HEK293 (cell line): ENCODE data around the gene TMEM143.

ENCODE experiments used
- CTCF ChIA-PET: fragments of 350-600 bp; formaldehyde crosslinking; extraction: SDS; loops from one replicate; lab custom pipeline; 2021; ENCODE audit warnings: antibody characterized with exemption; lab: Yijun Ruan, JAX
- POLR2A ChIA-PET: fragments of 300-600 bp; formaldehyde crosslinking; extraction: SDS; loops from one replicate; lab custom pipeline; 2020; ENCODE audit warnings: antibody characterized with exemption, inconsistent platforms; lab: Yijun Ruan, JAX
- H3K27ac ChIP-seq: fragments of 200-500 bp; sonication (Bioruptor generic); 2 replicates; pipeline ENCODE4 v1.5.1; 2014; ENCODE audit warnings: low read depth, low read length, control low read depth, inconsistent platforms; ENCODE audit errors: extremely low read depth
- H3K36me3 ChIP-seq, 2 experiments: fragments of 200-500 bp in 1 of 2; sonication (Bioruptor generic) in 1 of 2; 1 replicate in 1 of 2; 2 replicates in 1 of 2; pipeline ENCODE4 v1.5.1; 2014 to 2017; ENCODE audit warnings: inconsistent platforms in 2 of 2, low read length in 2 of 2; ENCODE audit not compliant: control insufficient read depth in 2 of 2, insufficient read depth in 1 of 2
- H3K4me1 ChIP-seq: fragments of 200-500 bp; sonication (Bioruptor generic); 2 replicates; pipeline ENCODE4 v1.5.1; 2014; ENCODE audit warnings: mild to moderate bottlenecking, low read length, inconsistent platforms; ENCODE audit not compliant: control insufficient read depth, insufficient read depth
- H3K4me3 ChIP-seq: 2 replicates; pipeline ENCODE4 v1.5.1; 2011; ENCODE audit warnings: low read depth, mild to moderate bottlenecking, control low read depth, low read length, moderate library complexity
- H3K9me3 ChIP-seq: fragments of 200-500 bp; sonication (Bioruptor generic); 2 replicates; pipeline ENCODE4 v1.5.1; 2014; ENCODE audit warnings: low read depth, low read length, inconsistent platforms; ENCODE audit not compliant: control insufficient read depth, insufficient read depth
- FEZF1 ChIP-seq: fragments of 450-650 bp; formaldehyde crosslinking; IDR thresholded peaks from 2 replicates; pipeline ENCODE4 v1.5.1; 2016; ENCODE audit warnings: missing biosample characterization, missing genetic modification characterization
- REPIN1 ChIP-seq: fragments of 450-650 bp; formaldehyde crosslinking; IDR thresholded peaks from 2 replicates; pipeline ENCODE4 v1.5.1; 2017; ENCODE audit warnings: missing biosample characterization, missing genetic modification characterization, low read depth
- TCF7L2 ChIP-seq: IDR thresholded peaks from 2 replicates; pipeline ENCODE4 v1.6.1; 2011; ENCODE audit warnings: low read depth, mild to moderate bottlenecking, inconsistent platforms, low read length, moderate library complexity, borderline replicate concordance
- TSHZ1 ChIP-seq: fragments of 450-650 bp; formaldehyde crosslinking; IDR thresholded peaks from 2 replicates; pipeline ENCODE4 v1.5.1; 2016; ENCODE audit warnings: missing biosample characterization, missing genetic modification characterization, borderline replicate concordance
- ZFP69B ChIP-seq: fragments of 450-650 bp; formaldehyde crosslinking; IDR thresholded peaks from 2 replicates; pipeline ENCODE4 v1.5.1; 2016; ENCODE audit warnings: missing biosample characterization, missing genetic modification characterization
- ZNF138 ChIP-seq: fragments of 450-650 bp; formaldehyde crosslinking; IDR thresholded peaks from 2 replicates; pipeline ENCODE4 v1.5.1; 2016; ENCODE audit warnings: missing biosample characterization, missing genetic modification characterization, borderline replicate concordance
- ZNF16 ChIP-seq: fragments of 450-650 bp; formaldehyde crosslinking; IDR thresholded peaks from 2 replicates; pipeline ENCODE4 v1.5.1; 2016; ENCODE audit warnings: low read depth, missing biosample characterization, missing genetic modification characterization
- ZNF202 ChIP-seq: fragments of 450-650 bp; formaldehyde crosslinking; IDR thresholded peaks from 2 replicates; pipeline ENCODE4 v1.5.1; 2016; ENCODE audit warnings: missing biosample characterization, missing genetic modification characterization, borderline replicate concordance
- ZNF221 ChIP-seq: fragments of 450-650 bp; formaldehyde crosslinking; IDR thresholded peaks from 2 replicates; pipeline ENCODE4 v1.5.1; 2017; ENCODE audit warnings: missing biosample characterization, missing genetic modification characterization, borderline replicate concordance
- ZNF24 ChIP-seq: fragments of 450-650 bp; formaldehyde crosslinking; IDR thresholded peaks from 2 replicates; pipeline ENCODE4 v1.5.1; 2016; ENCODE audit warnings: missing biosample characterization, missing genetic modification characterization
- ZNF274 ChIP-seq, 2 experiments: fragments of 200-500 bp in 1 of 2; fragments of 450-650 bp in 1 of 2; sonication (Bioruptor generic) in 1 of 2; formaldehyde crosslinking in 1 of 2; IDR thresholded peaks; 2 replicates each; pipeline versions ENCODE4 v1.5.1 to v1.6.1; 2014 to 2016; ENCODE audit warnings: borderline replicate concordance in 1 of 2, inconsistent platforms in 1 of 2, low read length in 1 of 2, missing biosample characterization in 1 of 2, missing genetic modification characterization in 1 of 2
- ZNF302 ChIP-seq: fragments of 450-650 bp; formaldehyde crosslinking; IDR thresholded peaks from 2 replicates; pipeline ENCODE4 v1.5.1; 2016; ENCODE audit warnings: missing biosample characterization, missing genetic modification characterization, low read depth
- ZNF350 ChIP-seq: fragments of 450-650 bp; formaldehyde crosslinking; IDR thresholded peaks from 2 replicates; pipeline ENCODE4 v1.5.0; 2017; ENCODE audit warnings: missing biosample characterization, mild to moderate bottlenecking, missing genetic modification characterization
- ZNF354C ChIP-seq: fragments of 450-650 bp; formaldehyde crosslinking; IDR thresholded peaks from 2 replicates; pipeline ENCODE4 v1.5.1; 2016; ENCODE audit warnings: missing biosample characterization, missing genetic modification characterization, low read depth, borderline replicate concordance
- ZNF501 ChIP-seq: fragments of 450-650 bp; formaldehyde crosslinking; IDR thresholded peaks from 2 replicates; pipeline ENCODE4 v1.5.1; 2016; ENCODE audit warnings: missing biosample characterization, missing genetic modification characterization
- ZNF561 ChIP-seq: fragments of 450-650 bp; IDR thresholded peaks from 2 replicates; pipeline ENCODE4 v1.5.1; 2018; ENCODE audit warnings: missing biosample characterization, missing genetic modification characterization, borderline replicate concordance
- ZNF658 ChIP-seq: fragments of 450-650 bp; formaldehyde crosslinking; IDR thresholded peaks from 2 replicates; pipeline ENCODE4; 2016; ENCODE audit warnings: missing biosample characterization, missing genetic modification characterization
- ZNF677 ChIP-seq: fragments of 450-650 bp; IDR thresholded peaks from 2 replicates; pipeline ENCODE4 v1.5.0; 2018; ENCODE audit warnings: missing biosample characterization, mild to moderate bottlenecking, missing genetic modification characterization, moderate library complexity
- ZNF747 ChIP-seq: fragments of 450-650 bp; formaldehyde crosslinking; IDR thresholded peaks from 2 replicates; pipeline ENCODE4 v1.5.1; 2016; ENCODE audit warnings: missing biosample characterization, missing genetic modification characterization
- ZSCAN23 ChIP-seq: fragments of 450-650 bp; formaldehyde crosslinking; IDR thresholded peaks from 2 replicates; pipeline ENCODE4 v1.5.1; 2016; ENCODE audit warnings: missing biosample characterization, missing genetic modification characterization
- TF ChIP-seq, protein P1 (sequence below): fragments of 450-650 bp; formaldehyde crosslinking; IDR thresholded peaks from 2 replicates; pipeline ENCODE4 v1.5.1; 2016; ENCODE audit warnings: missing biosample characterization, missing genetic modification characterization
- TF ChIP-seq, protein P2 (sequence below): fragments of 450-650 bp; formaldehyde crosslinking; IDR thresholded peaks from 2 replicates; pipeline ENCODE4 v1.5.1; 2016; ENCODE audit warnings: missing biosample characterization, missing genetic modification characterization, low read depth

Gene TMEM143

GRCh38 chr19:48405850-48406249 is 42.1 kb upstream of the TMEM143 start:
- H3K4me1 ChIP-seq = no peaks in the 10 kb centered on the region
- ChIA-PET POLR2A (no interaction called here), CTCF (interaction anchor here (0.6 to 7.0 kb wide), 3 partner anchors 9 to 23 kb away, joined by 3 to 69 read pairs (median 4); partner anchors contain the start of gene KDELR1)
- H3K9me3 ChIP-seq = no peaks in the 10 kb centered on the region
- TF ChIP-seq, protein P1, sequence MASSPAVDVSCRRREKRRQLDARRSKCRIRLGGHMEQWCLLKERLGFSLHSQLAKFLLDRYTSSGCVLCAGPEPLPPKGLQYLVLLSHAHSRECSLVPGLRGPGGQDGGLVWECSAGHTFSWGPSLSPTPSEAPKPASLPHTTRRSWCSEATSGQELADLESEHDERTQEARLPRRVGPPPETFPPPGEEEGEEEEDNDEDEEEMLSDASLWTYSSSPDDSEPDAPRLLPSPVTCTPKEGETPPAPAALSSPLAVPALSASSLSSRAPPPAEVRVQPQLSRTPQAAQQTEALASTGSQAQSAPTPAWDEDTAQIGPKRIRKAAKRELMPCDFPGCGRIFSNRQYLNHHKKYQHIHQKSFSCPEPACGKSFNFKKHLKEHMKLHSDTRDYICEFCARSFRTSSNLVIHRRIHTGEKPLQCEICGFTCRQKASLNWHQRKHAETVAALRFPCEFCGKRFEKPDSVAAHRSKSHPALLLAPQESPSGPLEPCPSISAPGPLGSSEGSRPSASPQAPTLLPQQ (tag by site-specific recombination) = no peak
- no peak for TF ChIP-seq ZNF221 (tag by site-specific recombination)
- no peak for TF ChIP-seq ZNF350 (tag by site-specific recombination)
- TF ChIP-seq ZNF202 (tag by site-specific recombination) = no peak
- no peak for TF ChIP-seq ZNF138 (tag by site-specific recombination)
- no peak for TF ChIP-seq ZNF561 (tag by site-specific recombination)
- TF ChIP-seq, protein P2, sequence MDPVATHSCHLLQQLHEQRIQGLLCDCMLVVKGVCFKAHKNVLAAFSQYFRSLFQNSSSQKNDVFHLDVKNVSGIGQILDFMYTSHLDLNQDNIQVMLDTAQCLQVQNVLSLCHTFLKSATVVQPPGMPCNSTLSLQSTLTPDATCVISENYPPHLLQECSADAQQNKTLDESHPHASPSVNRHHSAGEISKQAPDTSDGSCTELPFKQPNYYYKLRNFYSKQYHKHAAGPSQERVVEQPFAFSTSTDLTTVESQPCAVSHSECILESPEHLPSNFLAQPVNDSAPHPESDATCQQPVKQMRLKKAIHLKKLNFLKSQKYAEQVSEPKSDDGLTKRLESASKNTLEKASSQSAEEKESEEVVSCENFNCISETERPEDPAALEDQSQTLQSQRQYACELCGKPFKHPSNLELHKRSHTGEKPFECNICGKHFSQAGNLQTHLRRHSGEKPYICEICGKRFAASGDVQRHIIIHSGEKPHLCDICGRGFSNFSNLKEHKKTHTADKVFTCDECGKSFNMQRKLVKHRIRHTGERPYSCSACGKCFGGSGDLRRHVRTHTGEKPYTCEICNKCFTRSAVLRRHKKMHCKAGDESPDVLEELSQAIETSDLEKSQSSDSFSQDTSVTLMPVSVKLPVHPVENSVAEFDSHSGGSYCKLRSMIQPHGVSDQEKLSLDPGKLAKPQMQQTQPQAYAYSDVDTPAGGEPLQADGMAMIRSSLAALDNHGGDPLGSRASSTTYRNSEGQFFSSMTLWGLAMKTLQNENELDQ = no peak
- no peak for TF ChIP-seq ZNF16 (tag by site-specific recombination)
- TF ChIP-seq ZNF501 (tag by site-specific recombination) = no peak
- TF ChIP-seq TCF7L2 = no peak
- no peak for TF ChIP-seq ZFP69B (tag by site-specific recombination)
- no peak for TF ChIP-seq FEZF1 (tag by site-specific recombination)
- no peak for TF ChIP-seq ZNF658 (tag by site-specific recombination)
- TF ChIP-seq ZNF677 = no peak
- TF ChIP-seq REPIN1 (tag by site-specific recombination) = no peak
- TF ChIP-seq ZNF747 = no peak
- no peak for TF ChIP-seq ZNF354C (tag by site-specific recombination)
- no peak overlapping the region for H3K4me3 ChIP-seq
- H3K36me3 ChIP-seq = no peaks in the 10 kb centered on the region
- no peak overlapping the region for H3K27ac ChIP-seq

GRCh38 chr19:48405010-48405659 is 41.4 kb upstream of the TMEM143 start:
- H3K4me1 ChIP-seq = no peaks in the 10 kb centered on the region
- no peak overlapping the region for H3K27ac ChIP-seq
- ChIA-PET CTCF (interaction anchor here (0.7 to 7.0 kb wide), 4 partner anchors 9 to 85 kb away, joined by 4 to 69 read pairs (median 6); partner anchors contain the start of gene KDELR1), POLR2A (no interaction called here)
- H3K9me3 ChIP-seq = no peaks in the 10 kb centered on the region
- H3K36me3 ChIP-seq = no peaks in the 10 kb centered on the region
- no peak overlapping the region for H3K4me3 ChIP-seq
- no peak for TF ChIP-seq ZSCAN23 (tag by site-specific recombination)
- TF ChIP-seq, protein P2 = no peak
- TF ChIP-seq ZNF302 = no peak
- no peak for TF ChIP-seq ZNF24 (tag by site-specific recombination)
- no peak for TF ChIP-seq TSHZ1 (tag by site-specific recombination)
- TF ChIP-seq ZNF274 (IDR thresholded peaks at IDR 0.05; ENCODE audit: low read length) = no peak
- TF ChIP-seq ZNF274 (tag by site-specific recombination; IDR thresholded peaks at IDR 0.05; ENCODE audit: borderline replicate concordance) = no peak
